Measurements from ENCODE around the gene GOLPH3. TPM values are rescaled to one million over a fixed set of nuclear protein-coding genes. Genes with fewer than 3 reads are reported as not detected.

GOLPH3 gene
- total and polyA plus RNA-seq, 2 experiments from 2014 or later = 75.1 to 79.6 TPM

DNA sequence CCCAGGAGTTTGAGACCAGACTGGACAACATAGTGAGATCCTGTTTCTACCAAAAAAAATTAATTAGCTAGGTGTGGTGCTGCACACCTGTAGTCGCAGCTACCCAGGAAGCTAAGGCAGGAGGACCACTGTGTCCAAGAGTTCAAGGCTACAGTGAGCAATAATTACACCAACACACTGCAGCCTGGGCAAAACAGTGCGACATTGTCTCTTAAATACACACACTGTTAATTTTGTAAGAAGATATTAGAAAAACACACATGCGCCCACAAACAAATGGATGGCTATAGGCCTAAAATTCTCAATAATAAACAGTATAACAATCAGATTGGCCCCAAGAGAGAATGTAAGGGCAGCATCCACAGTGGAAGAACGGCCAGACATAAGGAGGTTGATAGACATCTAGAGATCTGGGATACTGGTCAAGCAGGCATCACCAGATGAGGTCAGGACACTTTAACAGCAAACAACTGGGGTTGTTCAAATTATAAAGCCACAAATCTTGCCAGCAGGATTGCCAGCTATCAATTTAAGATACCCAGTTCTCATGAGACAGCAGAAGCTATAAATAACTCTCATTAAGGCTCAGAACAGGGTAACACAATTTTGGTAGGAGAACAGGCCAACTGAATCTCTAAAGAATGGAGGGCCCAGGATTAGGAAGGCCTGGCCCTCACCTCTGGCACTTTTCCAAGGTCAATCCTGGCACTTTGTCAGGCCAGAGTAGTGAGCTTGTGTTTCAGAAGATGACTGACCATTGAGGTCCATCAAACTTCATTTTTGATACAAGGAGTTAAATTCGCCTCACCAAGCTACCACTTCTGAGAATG is 29.5 kb downstream of the GOLPH3 start:
- TF ChIP-seq, protein P1, sequence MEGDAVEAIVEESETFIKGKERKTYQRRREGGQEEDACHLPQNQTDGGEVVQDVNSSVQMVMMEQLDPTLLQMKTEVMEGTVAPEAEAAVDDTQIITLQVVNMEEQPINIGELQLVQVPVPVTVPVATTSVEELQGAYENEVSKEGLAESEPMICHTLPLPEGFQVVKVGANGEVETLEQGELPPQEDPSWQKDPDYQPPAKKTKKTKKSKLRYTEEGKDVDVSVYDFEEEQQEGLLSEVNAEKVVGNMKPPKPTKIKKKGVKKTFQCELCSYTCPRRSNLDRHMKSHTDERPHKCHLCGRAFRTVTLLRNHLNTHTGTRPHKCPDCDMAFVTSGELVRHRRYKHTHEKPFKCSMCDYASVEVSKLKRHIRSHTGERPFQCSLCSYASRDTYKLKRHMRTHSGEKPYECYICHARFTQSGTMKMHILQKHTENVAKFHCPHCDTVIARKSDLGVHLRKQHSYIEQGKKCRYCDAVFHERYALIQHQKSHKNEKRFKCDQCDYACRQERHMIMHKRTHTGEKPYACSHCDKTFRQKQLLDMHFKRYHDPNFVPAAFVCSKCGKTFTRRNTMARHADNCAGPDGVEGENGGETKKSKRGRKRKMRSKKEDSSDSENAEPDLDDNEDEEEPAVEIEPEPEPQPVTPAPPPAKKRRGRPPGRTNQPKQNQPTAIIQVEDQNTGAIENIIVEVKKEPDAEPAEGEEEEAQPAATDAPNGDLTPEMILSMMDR (IDR thresholded peaks at IDR 0.05; ENCODE audit: low read depth, low read length) = no peak

DNA sequence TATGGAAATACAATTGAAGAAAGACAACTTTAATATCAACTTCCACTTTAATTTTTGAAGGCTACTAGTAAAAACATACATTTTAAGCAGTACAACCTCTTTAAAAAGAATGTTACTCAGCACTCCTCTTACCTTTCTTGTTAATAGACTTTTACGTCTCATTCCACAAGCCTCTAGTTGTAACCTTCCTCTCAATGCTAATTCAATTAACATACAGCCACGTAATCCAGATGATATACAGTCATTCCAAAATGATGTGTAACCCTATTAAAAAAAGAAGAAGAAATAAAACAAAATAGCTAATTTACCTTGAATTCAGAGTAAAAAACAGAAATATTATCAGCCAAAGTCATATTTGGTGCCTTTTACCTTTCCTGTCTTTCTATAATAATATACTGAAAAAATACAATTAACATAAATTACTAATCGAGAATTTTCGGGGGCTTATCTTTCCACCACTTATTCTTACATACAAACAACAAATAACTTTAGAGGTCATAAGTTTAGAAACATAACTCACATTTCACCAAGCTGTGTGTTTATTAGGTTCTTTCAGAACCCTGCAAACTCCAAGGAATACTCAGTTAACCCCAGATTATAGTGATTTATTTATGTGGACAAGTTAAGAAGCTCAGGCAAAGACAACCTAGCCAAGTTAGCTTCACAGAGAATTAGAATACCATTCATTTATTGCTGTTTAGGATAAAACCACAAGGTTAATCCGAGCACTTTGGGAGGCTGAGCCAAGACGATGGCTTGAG is 30.3 kb downstream of the GOLPH3 start:
- Histone ChIP-seq H3K4me3 (no peak overlapping the region), H3K27ac (no peak overlapping the region), H3K9me3 (ENCODE audit: low read depth) (no peaks in the 10 kb centered on the region), H3K36me3 (no peaks in the 10 kb centered on the region), H3K27me3 (no peaks in the 10 kb centered on the region), H3K4me1 (ENCODE audit: low read depth) (peaks cover 36% of the 10 kb centered on the region)
- TF ChIP-seq, protein P1 (IDR thresholded peaks at IDR 0.05; ENCODE audit: low read depth, low read length) = no peak
- DNase-seq (ENCODE audit: low read depth in 1 of 2, low spot score in 1 of 2) = no peak

More for the DNA sequence above, 29.5 kb downstream of the GOLPH3 start:
- H3K27me3 ChIP-seq = no peaks in the 10 kb centered on the region
- no peak overlapping the region for H3K4me3 ChIP-seq
- peak overlapping the region; percentile 25 for H3K27ac ChIP-seq
- no peaks in the 10 kb centered on the region for H3K36me3 ChIP-seq
- H3K9me3 ChIP-seq (ENCODE audit: low read depth) = no peaks in the 10 kb centered on the region
- peaks cover 36% of the 10 kb centered on the region for H3K4me1 ChIP-seq (ENCODE audit: low read depth)
- DNase-seq (ENCODE audit: low read depth in 1 of 2, low spot score in 1 of 2) = no peak

DNA sequence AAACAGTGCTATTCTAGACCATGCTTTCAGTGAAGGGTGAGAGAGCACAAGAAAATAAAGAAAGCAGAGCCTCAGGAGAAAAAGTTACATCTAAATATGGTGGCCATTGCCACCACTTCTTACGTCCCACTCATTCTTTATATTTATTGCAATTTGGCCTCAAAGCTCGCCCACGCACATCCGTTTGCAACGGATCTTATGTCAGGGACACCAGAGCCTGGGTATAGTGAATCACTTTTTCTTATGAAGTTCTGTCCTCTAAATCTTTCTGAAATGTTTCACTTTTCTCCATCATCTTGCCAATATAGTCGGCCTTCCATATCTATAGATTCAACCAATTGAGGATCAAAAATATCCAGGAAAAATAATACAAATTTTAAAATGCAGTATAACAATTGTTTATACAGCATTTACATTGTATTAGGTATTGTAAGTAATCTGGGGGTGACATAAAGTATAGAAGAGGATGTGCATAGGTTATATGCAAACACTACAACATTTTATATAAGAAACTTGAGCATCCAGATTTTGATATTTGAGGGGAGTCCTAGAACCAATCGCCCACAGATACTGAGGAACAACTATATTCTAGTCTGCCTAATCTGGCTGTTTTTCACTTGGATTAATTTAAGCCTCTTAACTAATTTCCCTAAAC is 35.2 kb downstream of the GOLPH3 start:
- Histone ChIP-seq H3K27me3 (no peaks in the 10 kb centered on the region), H3K4me3 (no peak overlapping the region), H3K4me1 (ENCODE audit: low read depth) (no peaks in the 10 kb centered on the region), H3K27ac (no peak overlapping the region), H3K36me3 (peaks cover 18% of the 10 kb centered on the region), H3K9me3 (ENCODE audit: low read depth) (no peaks in the 10 kb centered on the region)
- peak in 1 of 2 donors; percentile 18 for DNase-seq (ENCODE audit: low read depth in 1 of 2, low spot score in 1 of 2)
- TF ChIP-seq, protein P1 (IDR thresholded peaks at IDR 0.05; ENCODE audit: low read depth, low read length) = no peak

DNA sequence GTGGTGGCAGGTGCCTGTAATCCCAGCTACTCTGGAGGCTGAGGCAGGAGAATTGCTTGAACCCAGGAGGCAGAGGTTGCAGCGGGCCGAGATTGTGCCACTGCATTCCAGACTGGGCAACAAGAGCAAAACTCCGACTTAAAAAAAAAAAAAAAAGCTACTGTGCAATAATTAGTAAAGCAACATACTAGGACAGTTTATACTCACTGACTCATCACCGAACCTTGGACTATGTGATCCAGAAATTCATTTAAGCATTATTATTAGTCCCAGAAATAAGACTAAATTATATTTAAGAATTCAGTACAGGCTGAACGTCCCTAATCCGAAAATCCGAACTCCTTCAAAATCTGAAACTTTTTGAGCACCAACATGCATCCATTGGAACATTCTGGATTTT is 37.8 kb downstream of the GOLPH3 start:
- H3K27me3 ChIP-seq = no peaks in the 10 kb centered on the region
- H3K36me3 ChIP-seq = peaks cover 18% of the 10 kb centered on the region
- no peaks in the 10 kb centered on the region for H3K4me1 ChIP-seq (ENCODE audit: low read depth)
- DNase-seq (ENCODE audit: low read depth in 1 of 2, low spot score in 1 of 2) = no peak
- H3K9me3 ChIP-seq (ENCODE audit: low read depth) = no peaks in the 10 kb centered on the region
- H3K4me3 ChIP-seq = no peak overlapping the region
- no peak overlapping the region for H3K27ac ChIP-seq
- TF ChIP-seq, protein P1 (IDR thresholded peaks at IDR 0.05; ENCODE audit: low read depth, low read length) = no peak

DNA sequence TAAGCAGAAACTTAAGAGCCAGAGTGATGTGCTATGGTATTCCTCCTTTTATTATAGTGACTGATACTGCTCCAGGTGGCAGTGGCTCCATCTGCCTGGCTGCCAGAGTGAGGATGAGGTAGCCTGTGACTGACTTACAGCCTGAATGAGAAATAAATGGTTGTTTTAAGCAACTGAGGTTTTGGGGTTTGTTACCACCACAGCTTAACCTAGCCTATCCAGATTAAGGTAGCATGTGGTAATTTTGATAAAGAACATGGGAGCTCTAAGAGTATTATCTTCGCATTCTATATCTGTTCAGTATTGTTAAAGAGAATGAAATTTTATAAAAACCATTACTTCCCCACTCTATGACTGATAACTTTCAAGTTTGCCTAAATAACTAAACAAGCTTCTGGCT is 39.0 kb downstream of the GOLPH3 start:
- Histone ChIP-seq H3K27ac (no peak overlapping the region), H3K4me1 (ENCODE audit: low read depth) (no peaks in the 10 kb centered on the region), H3K4me3 (no peak overlapping the region), H3K27me3 (no peaks in the 10 kb centered on the region), H3K36me3 (peaks cover 21% of the 10 kb centered on the region), H3K9me3 (ENCODE audit: low read depth) (no peaks in the 10 kb centered on the region)
- no peak for DNase-seq (ENCODE audit: low read depth in 1 of 2, low spot score in 1 of 2)
- TF ChIP-seq, protein P1 (IDR thresholded peaks at IDR 0.05; ENCODE audit: low read depth, low read length) = no peak

All from cardiac muscle cell (in vitro differentiated cells and primary cell).